GM19455 (cell line): ENCODE measurements around the gene TMEM223.
"Not testable (repeated sequence)": the region's sequence is repeated elsewhere in the genome, so short reads cannot be mapped to it uniquely, and the experiment has no call there.

Experiments used
- ATAC-seq: cut with Tn5 transposase; IDR thresholded peaks from one replicate; pipeline ENCODE4 v1.9.1; 2021; ENCODE audit not compliant: unreplicated experiment

Gene TMEM223

DNA sequence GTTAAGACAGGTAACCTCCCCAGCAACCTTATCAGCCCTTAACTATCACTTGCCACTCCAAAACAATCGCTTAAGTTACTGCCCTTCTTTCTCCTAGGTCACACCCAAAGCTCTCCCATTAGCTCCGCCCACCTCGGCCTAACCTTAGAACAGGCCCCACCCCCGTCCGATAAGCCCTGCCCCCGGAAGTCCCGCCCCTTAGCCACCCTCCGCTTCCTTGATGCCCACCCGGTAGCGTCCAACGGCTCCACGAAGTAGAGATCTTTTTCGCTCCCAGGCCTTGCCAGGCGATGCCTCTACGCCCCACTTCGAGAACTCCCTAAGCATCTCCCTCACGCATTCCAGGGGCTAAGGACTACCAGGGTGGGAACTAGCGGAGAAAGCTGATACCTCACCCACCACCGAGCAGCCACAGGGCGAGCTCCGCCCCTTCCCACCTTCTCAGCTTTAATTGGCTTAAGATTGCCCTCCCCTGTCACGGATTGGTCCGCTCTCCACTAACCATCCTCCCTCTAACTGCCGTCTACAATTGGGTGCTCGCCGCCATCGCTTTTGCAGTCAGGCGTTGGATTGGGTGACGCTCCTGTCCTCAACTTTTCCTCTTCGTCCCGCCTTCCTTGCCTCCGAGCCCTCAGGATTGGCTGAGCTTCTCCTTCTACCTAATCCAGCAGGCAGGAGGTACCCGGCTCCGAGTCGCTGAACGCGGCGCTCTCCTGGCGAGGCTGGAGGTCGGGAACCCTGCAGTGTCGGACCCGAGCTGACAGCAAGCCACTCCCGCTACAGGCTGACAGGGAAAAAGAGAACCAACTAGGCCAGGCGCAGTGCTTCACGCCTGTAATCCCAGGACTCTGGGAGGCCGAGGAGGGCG lies 37.8 kb downstream of the TMEM223 start, which contains the start of gene ZBTB3:
TSS of gene ZBTB3 (minus strand) at position 425 of the 868 bp plus-strand sequence. CDS start 496 bp downstream, outside the sequence.
- peak; percentile 97 for ATAC-seq

DNA sequence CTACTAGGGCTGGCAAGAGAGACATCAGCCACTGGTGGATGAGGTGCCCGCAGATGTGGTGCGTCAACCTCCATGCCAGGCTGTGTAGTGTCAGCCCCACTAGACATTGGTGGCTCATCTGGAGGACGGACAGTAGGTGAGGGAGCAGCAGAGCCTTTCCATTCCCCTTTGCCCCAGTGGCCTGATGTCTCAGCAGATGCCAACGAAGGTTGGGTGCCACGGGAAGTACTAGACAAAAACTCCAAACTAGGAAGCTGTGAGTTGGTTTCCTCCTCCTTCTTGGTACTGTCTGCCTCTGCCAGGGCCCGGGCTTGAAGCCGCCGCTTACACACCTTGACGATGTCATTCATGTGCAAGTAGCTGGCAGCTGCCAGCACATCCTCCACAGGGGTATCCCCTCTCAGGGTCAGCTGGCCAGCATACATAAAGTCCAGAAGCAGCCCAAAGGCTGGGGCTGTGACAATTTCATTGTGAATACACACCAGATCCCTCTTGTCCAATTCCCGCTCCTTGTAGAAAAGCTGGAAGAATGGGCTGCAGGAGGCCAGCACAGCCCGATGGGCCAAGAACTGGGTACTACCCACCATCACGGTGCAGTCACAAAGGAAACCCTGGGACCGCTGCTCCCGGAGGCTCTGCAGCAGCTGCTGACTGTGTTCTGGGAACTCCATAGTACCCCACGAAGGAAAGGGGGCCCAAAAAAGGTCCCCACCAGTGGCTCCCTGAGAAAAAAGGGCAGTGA lies 38.6 kb downstream of the TMEM223 start:
- no peak for ATAC-seq

DNA sequence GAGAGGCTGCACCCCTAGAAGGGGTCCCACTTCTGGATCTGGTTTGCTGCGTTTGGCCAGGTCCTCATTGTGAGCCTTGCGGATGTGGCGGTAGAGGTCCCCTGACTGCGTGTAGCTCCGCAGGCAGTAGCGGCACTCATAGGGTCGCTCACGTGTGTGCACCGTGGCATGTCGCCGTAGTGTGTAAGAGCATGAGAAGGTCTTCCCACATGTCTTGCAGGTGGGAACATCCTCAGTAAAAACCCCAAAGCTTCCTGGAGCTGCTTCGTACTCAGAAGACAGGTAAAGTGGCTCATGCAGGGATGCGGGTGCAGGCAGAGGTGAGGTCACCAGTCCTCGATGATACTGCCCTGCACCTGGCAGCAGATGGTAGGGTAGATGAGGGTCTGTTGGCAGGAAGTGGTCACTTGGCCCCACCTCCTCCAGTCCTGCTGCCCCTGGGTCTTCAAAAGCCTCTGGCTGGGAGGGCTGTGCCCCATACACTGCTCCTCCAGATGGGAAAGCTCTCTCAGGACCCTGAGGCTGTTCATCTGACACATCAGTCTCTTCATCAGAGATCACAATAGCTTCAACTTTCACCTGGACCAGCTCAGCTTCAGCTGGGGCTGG lies 39.5 kb downstream of the TMEM223 start:
- no peak for ATAC-seq

DNA sequence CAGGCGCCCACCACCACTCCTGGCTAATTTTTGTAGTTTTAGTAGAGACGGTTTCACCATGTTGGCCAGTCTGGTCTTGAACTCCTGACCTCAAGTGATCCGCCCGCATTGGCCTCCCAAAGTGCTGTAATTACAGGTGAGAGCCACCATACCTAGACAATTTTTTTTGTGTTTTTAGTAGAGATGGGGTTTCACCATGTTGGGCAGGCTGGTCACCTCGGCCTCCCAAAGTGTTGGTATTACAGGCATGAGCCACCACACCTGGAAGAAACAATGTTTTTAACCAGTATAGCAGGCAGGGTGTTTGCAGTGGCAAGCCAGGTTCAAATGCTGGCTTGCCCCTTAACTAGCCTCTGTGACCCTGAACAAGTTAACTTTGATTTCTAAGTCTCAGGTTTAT lies 41.9 kb downstream of the TMEM223 start:
- not testable (repeated sequence) for ATAC-seq

DNA sequence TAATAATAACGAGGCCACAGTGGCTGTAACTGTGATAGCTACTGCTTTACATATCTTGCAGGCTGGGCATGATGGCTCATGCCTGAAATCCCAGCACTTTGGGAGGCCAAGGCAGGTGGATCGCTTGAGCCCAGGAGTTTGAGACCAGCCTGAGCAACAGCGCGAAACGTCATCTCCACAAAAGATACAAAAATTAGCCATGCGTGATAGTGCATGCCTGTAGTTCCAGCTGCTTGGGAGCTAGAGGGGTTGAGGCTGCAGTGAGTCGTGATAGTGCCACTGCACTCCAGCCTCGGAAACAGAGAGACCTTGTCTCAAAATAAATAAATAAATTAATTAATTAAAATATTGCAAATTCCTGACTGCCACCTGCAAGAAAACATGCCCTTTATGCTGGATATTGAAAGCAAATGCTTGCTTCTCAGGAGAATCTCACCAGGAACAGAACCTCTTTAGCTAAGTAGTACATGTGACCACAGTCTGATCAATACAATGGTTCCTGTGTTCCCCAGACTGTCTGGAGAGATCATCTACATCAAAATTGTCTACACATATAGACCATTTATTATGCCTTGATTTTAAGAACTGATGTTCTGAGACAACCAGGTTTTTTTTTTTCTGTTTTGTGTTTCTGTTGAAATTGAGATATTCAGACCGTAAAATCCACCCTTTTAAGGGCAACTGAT lies 44.2 kb downstream of the TMEM223 start:
- ATAC-seq, result no peak
